HL-60 (cell line): ENCODE results near the gene BPIFA2.

Source experiments
- DNase-seq, 2 experiments: peaks; one replicate each; pipeline ENCODE4 v3.0.0-alpha.2; 2010 to 2020; ENCODE audit warnings: low read depth in 1 of 2, low spot score in 1 of 2
- H3K27ac ChIP-seq: fragments of 250-450 bp; sonication (Bioruptor Pico); replicated peaks from 2 replicates; pipeline ENCODE4 v1.5.1; 2020; ENCODE audit warnings: mild to moderate bottlenecking, moderate library complexity
- H3K27me3 ChIP-seq: fragments of 250-450 bp; sonication (Bioruptor Pico); 2 replicates; pipeline ENCODE4 v1.5.1; 2021; ENCODE audit warnings: mild to moderate bottlenecking, moderate library complexity; ENCODE audit not compliant: insufficient read depth, poor library complexity, severe bottlenecking
- H3K4me3 ChIP-seq: replicated peaks from 2 replicates; pipeline ENCODE4 v1.5.1; 2011; ENCODE audit warnings: mild to moderate bottlenecking, control low read depth, low read length; ENCODE audit not compliant: insufficient read depth
- CTCF ChIP-seq: IDR thresholded peaks from one replicate; pipeline ENCODE4 v1.5.1; 2011; ENCODE audit warnings: low read length, control low read depth, inconsistent platforms; ENCODE audit not compliant: insufficient read depth
- GABPA ChIP-seq: IDR thresholded peaks from 2 replicates; pipeline ENCODE4 v1.6.1; 2012; ENCODE audit warnings: low read depth
- POLR2AphosphoS5 ChIP-seq: IDR thresholded peaks from 2 replicates; pipeline ENCODE4 v1.6.1; 2012; ENCODE audit warnings: low read depth
- REST ChIP-seq: IDR thresholded peaks from 2 replicates; pipeline ENCODE4 v1.6.1; 2012; ENCODE audit warnings: low read depth; ENCODE audit not compliant: insufficient replicate concordance
- SPI1 ChIP-seq: IDR thresholded peaks from 2 replicates; pipeline ENCODE4 v1.6.1; 2012; ENCODE audit warnings: low read depth, mild to moderate bottlenecking, borderline replicate concordance

Gene BPIFA2

GRCh38 chr20:33124261-33124660 is 43.7 kb upstream of the BPIFA2 start:
- H3K4me3 ChIP-seq: no peak overlapping the region
- H3K27me3 ChIP-seq: no peaks in the 10 kb centered on the region
- TF ChIP-seq SPI1: no peak
- no peak for TF ChIP-seq POLR2AphosphoS5
- TF ChIP-seq CTCF: no peak
- TF ChIP-seq GABPA: no peak
- TF ChIP-seq REST: no peak
- no peak for DNase-seq
- H3K27ac ChIP-seq: no peak overlapping the region

- no peak for TF ChIP-seq POLR2AphosphoS5
- no peak for TF ChIP-seq GABPA
- no peak for TF ChIP-seq CTCF
- TF ChIP-seq REST: no peak
- no peak for TF ChIP-seq SPI1
- H3K4me3 ChIP-seq: no peak overlapping the region
- no peaks in the 10 kb centered on the region for H3K27me3 ChIP-seq
- H3K27ac ChIP-seq: no peak overlapping the region
- no peak for DNase-seq
Measured at GRCh38 chr20:33124994-33125393, 43.0 kb upstream of the BPIFA2 start.

- H3K27ac ChIP-seq: no peak overlapping the region
- no peak for DNase-seq
- no peaks in the 10 kb centered on the region for H3K27me3 ChIP-seq
- no peak for TF ChIP-seq POLR2AphosphoS5
- TF ChIP-seq REST: no peak
- TF ChIP-seq CTCF: no peak
- TF ChIP-seq SPI1: no peak
- no peak for TF ChIP-seq GABPA
- no peak overlapping the region for H3K4me3 ChIP-seq
Measured at GRCh38 chr20:33125983-33126382, 42.0 kb upstream of the BPIFA2 start.
